ENCODE data around the gene FAM177B.
"Not testable (repeated sequence)": the region's sequence is repeated elsewhere in the genome, so short reads cannot be mapped to it uniquely, and the experiment has no call there.

The FAM177B gene

GRCh38 chr1:222739929-222740328 is 2.9 kb downstream of the FAM177B start:
- DNase-seq (ENCODE audit: low spot score) = no peak

GRCh38 chr1:222741630-222742457 is 4.8 kb downstream of the FAM177B start:
- not testable (repeated sequence) for DNase-seq (ENCODE audit: low spot score)

- no peak for DNase-seq (ENCODE audit: low spot score)
Measured at GRCh38 chr1:222749927-222750326, 12.9 kb downstream of the FAM177B start.

GRCh38 chr1:222750651-222751050 is 13.6 kb downstream of the FAM177B start:
- no peak for DNase-seq (ENCODE audit: low spot score)

GRCh38 chr1:222751255-222751654 is 14.3 kb downstream of the FAM177B start:
- DNase-seq (ENCODE audit: low spot score) = no peak

GRCh38 chr1:222754366-222755139 is 17.6 kb downstream of the FAM177B start:
- no peak for DNase-seq (ENCODE audit: low spot score)

- no peak for DNase-seq (ENCODE audit: low spot score)
Measured at GRCh38 chr1:222757646-222758268, 20.8 kb downstream of the FAM177B start.

GRCh38 chr1:222759451-222760035 is 22.5 kb downstream of the FAM177B start:
- no peak for DNase-seq (ENCODE audit: low spot score)

GRCh38 chr1:222761083-222761482 is 24.1 kb downstream of the FAM177B start:
- DNase-seq (ENCODE audit: low spot score) = no peak

GRCh38 chr1:222762178-222762577 is 25.2 kb downstream of the FAM177B start:
- not testable (repeated sequence) for DNase-seq (ENCODE audit: low spot score)

- DNase-seq (ENCODE audit: low spot score) = no peak
Measured at GRCh38 chr1:222767152-222767571, 30.2 kb downstream of the FAM177B start.

GRCh38 chr1:222768592-222768991 is 31.6 kb downstream of the FAM177B start:
- no peak for DNase-seq (ENCODE audit: low spot score)

- no peak for DNase-seq (ENCODE audit: low spot score)
Measured at GRCh38 chr1:222769181-222769580, 32.2 kb downstream of the FAM177B start.

- DNase-seq (ENCODE audit: low spot score) = no peak
Measured at GRCh38 chr1:222769971-222770620, 33.1 kb downstream of the FAM177B start.

GRCh38 chr1:222772996-222773379 is 36.0 kb downstream of the FAM177B start:
- DNase-seq (ENCODE audit: low spot score) = no peak

GRCh38 chr1:222777463-222777862 is 40.5 kb downstream of the FAM177B start:
- no peak for DNase-seq (ENCODE audit: low spot score)

- DNase-seq (ENCODE audit: low spot score) = no peak
Measured at GRCh38 chr1:222777977-222778376, 41.0 kb downstream of the FAM177B start.

- DNase-seq (ENCODE audit: low spot score) = no peak
Measured at GRCh38 chr1:222781251-222781650, 44.2 kb downstream of the FAM177B start.

- no peak for DNase-seq (ENCODE audit: low spot score)
Measured at GRCh38 chr1:222783051-222783450, 46.0 kb downstream of the FAM177B start.

GRCh38 chr1:222784371-222784770 is 47.4 kb downstream of the FAM177B start:
- DNase-seq (ENCODE audit: low spot score) = no peak

- no peak for DNase-seq (ENCODE audit: low spot score)
Measured at GRCh38 chr1:222784916-222785315, 47.9 kb downstream of the FAM177B start.

GRCh38 chr1:222785529-222785928 is 48.5 kb downstream of the FAM177B start:
- no peak for DNase-seq (ENCODE audit: low spot score)
